ENCODE results near the gene SLC16A5. TPM values are rescaled to one million over a fixed set of nuclear protein-coding genes. Genes with fewer than 3 reads are reported as not detected.
A peak's percentile ranks its signal among the peaks of the same experiment; 100 is the strongest.
"Not testable (repeated sequence)": the region's sequence is repeated elsewhere in the genome, so short reads cannot be mapped to it uniquely, and the experiment has no call there.

SLC16A5 gene
- polyA plus RNA-seq, 3 donors = 26.1 to 99.4 (median 27.0) TPM

GRCh38 chr17:75135452-75135851, 47.7 kb downstream of the SLC16A5 start:
- no peak for TF ChIP-seq CTCF (IDR thresholded peaks at IDR 0.05)
- intact Hi-C loops (cut with micrococcal nuclease) = no loop called here
- Mint-ChIP-seq H3K27ac (no peak overlapping the region), H3K9me3 (no peaks in the 10 kb centered on the region), H3K4me1 (peaks cover 11% of the 10 kb centered on the region), H3K27me3 (ENCODE audit: low read depth in 3 of 3) (no peaks in the 10 kb centered on the region), H3K36me3 (peaks cover 28 to 51% of the 10 kb centered on the region in 2 donors), H3K4me3 (no peak overlapping the region)
- Histone ChIP-seq H3K4me3 (replicated peaks in 1 of 3; ENCODE audit: low read depth in 2 of 3, low read length in 3 of 3) (no peak overlapping the region), H3K9ac (ENCODE audit: insufficient read depth, low read length, poor library complexity, severe bottlenecking) (no peak overlapping the region), H3K4me2 (replicated peaks; ENCODE audit: extremely low read depth, low read length, poor library complexity, severe bottlenecking) (no peak overlapping the region), H3K27ac (ENCODE audit: low read depth in 1 of 2, low read length in 2 of 2) (no peak overlapping the region), H3K4me1 (ENCODE audit: control insufficient read depth in 1 of 2, insufficient read depth in 2 of 2, low read length in 2 of 2) (peaks cover 15 to 19% of the 10 kb centered on the region in 2 donors), H3K27me3 (ENCODE audit: control insufficient read depth in 2 of 2, insufficient read depth in 2 of 2, low read length in 2 of 2) (no peaks in the 10 kb centered on the region), H4K20me1 (ENCODE audit: insufficient read depth, low read length) (peaks cover 3% of the 10 kb centered on the region), H3K79me2 (ENCODE audit: insufficient read depth, low read length) (peaks cover 10% of the 10 kb centered on the region), H2AFZ (ENCODE audit: insufficient read depth, low read depth, low read length, poor library complexity, severe bottlenecking) (no peak overlapping the region), H3K9me3 (replicated peaks in 1 of 2; ENCODE audit: control insufficient read depth in 1 of 2, insufficient read depth in 1 of 2, low read length in 2 of 2) (no peaks in the 10 kb centered on the region), H3K36me3 (replicated peaks in 1 of 2; ENCODE audit: control insufficient read depth in 1 of 2, insufficient read depth in 2 of 2, low read length in 2 of 2) (peaks cover 33 to 58% of the 10 kb centered on the region in 2 donors)
- no peak for DNase-seq
- WGBS (ENCODE audit: insufficient coverage) = 98% methylated on average over 3 of the region's 5 CpGs

GRCh38 chr17:75135946-75136345, 48.2 kb downstream of the SLC16A5 start:
- Mint-ChIP-seq H3K4me3 (no peak overlapping the region), H3K27ac (peak overlapping the region in 2 of 7 donors; percentile 8 to 11), H3K4me1 (peaks cover 8% of the 10 kb centered on the region), H3K36me3 (peaks cover 30 to 54% of the 10 kb centered on the region in 2 donors), H3K27me3 (ENCODE audit: low read depth in 3 of 3) (no peaks in the 10 kb centered on the region), H3K9me3 (no peaks in the 10 kb centered on the region)
- Histone ChIP-seq H4K20me1 (ENCODE audit: insufficient read depth, low read length) (no peaks in the 10 kb centered on the region), H2AFZ (ENCODE audit: insufficient read depth, low read depth, low read length, poor library complexity, severe bottlenecking) (no peak overlapping the region), H3K36me3 (replicated peaks in 1 of 2; ENCODE audit: control insufficient read depth in 1 of 2, insufficient read depth in 2 of 2, low read length in 2 of 2) (peaks cover 38 to 62% of the 10 kb centered on the region in 2 donors), H3K4me2 (replicated peaks; ENCODE audit: extremely low read depth, low read length, poor library complexity, severe bottlenecking) (no peak overlapping the region), H3K27me3 (ENCODE audit: control insufficient read depth in 2 of 2, insufficient read depth in 2 of 2, low read length in 2 of 2) (no peaks in the 10 kb centered on the region), H3K9ac (ENCODE audit: insufficient read depth, low read length, poor library complexity, severe bottlenecking) (no peak overlapping the region), H3K79me2 (ENCODE audit: insufficient read depth, low read length) (peaks cover 14% of the 10 kb centered on the region), H3K9me3 (replicated peaks in 1 of 2; ENCODE audit: control insufficient read depth in 1 of 2, insufficient read depth in 1 of 2, low read length in 2 of 2) (no peaks in the 10 kb centered on the region), H3K4me3 (replicated peaks in 1 of 3; ENCODE audit: low read depth in 2 of 3, low read length in 3 of 3) (no peak overlapping the region), H3K4me1 (ENCODE audit: control insufficient read depth in 1 of 2, insufficient read depth in 2 of 2, low read length in 2 of 2) (peaks cover 10 to 14% of the 10 kb centered on the region in 2 donors), H3K27ac (ENCODE audit: low read depth in 1 of 2, low read length in 2 of 2) (no peak overlapping the region)
- intact Hi-C loops (cut with micrococcal nuclease) = no loop called here
- DNase-seq = no peak
- no peak for TF ChIP-seq CTCF (IDR thresholded peaks at IDR 0.05)
- WGBS (ENCODE audit: insufficient coverage) = 98% methylated on average over 6 of the region's 8 CpGs

- H3K27ac ChIP-seq (ENCODE audit: low read depth in 1 of 2, low read length in 2 of 2) = not testable (repeated sequence)
These were observed 50.0 kb downstream of the SLC16A5 start for GRCh38 chr17:75137762-75138161.

More at GRCh38 chr17:75137762-75138161, 50.0 kb downstream of the SLC16A5 start:
- H4K20me1 ChIP-seq (ENCODE audit: insufficient read depth, low read length); H3K27me3 Mint-ChIP-seq (ENCODE audit: low read depth in 3 of 3); H3K4me3 ChIP-seq (replicated peaks in 1 of 3; ENCODE audit: low read depth in 2 of 3, low read length in 3 of 3); H3K9ac ChIP-seq (ENCODE audit: insufficient read depth, low read length, poor library complexity, severe bottlenecking); H3K4me3 Mint-ChIP-seq; H3K9me3 Mint-ChIP-seq; intact Hi-C loops (cut with micrococcal nuclease); H3K27me3 ChIP-seq (ENCODE audit: control insufficient read depth in 2 of 2, insufficient read depth in 2 of 2, low read length in 2 of 2); H3K27ac Mint-ChIP-seq; H3K4me2 ChIP-seq (replicated peaks; ENCODE audit: extremely low read depth, low read length, poor library complexity, severe bottlenecking); DNase-seq; H3K4me1 ChIP-seq (ENCODE audit: control insufficient read depth in 1 of 2, insufficient read depth in 2 of 2, low read length in 2 of 2); H2AFZ ChIP-seq (ENCODE audit: insufficient read depth, low read depth, low read length, poor library complexity, severe bottlenecking); H3K9me3 ChIP-seq (replicated peaks in 1 of 2; ENCODE audit: control insufficient read depth in 1 of 2, insufficient read depth in 1 of 2, low read length in 2 of 2); H3K79me2 ChIP-seq (ENCODE audit: insufficient read depth, low read length); H3K4me1 Mint-ChIP-seq: not testable (repeated sequence)
- H3K36me3 ChIP-seq (replicated peaks in 1 of 2; ENCODE audit: control insufficient read depth in 1 of 2, insufficient read depth in 2 of 2, low read length in 2 of 2) = peaks cover 47 to 78% of the 10 kb centered on the region in 2 donors
- 98% methylated on average over 6 of the region's 9 CpGs for WGBS (ENCODE audit: insufficient coverage)
- H3K36me3 Mint-ChIP-seq = peaks cover 38 to 68% of the 10 kb centered on the region in 2 donors

All from CD14-positive monocyte (primary cell).